ENCODE data around the gene STXBP1.

STXBP1 gene

GRCh38 chr9:127660886-127661741, 49.0 kb downstream of the STXBP1 start:
- TF ChIP-seq, protein P1, sequence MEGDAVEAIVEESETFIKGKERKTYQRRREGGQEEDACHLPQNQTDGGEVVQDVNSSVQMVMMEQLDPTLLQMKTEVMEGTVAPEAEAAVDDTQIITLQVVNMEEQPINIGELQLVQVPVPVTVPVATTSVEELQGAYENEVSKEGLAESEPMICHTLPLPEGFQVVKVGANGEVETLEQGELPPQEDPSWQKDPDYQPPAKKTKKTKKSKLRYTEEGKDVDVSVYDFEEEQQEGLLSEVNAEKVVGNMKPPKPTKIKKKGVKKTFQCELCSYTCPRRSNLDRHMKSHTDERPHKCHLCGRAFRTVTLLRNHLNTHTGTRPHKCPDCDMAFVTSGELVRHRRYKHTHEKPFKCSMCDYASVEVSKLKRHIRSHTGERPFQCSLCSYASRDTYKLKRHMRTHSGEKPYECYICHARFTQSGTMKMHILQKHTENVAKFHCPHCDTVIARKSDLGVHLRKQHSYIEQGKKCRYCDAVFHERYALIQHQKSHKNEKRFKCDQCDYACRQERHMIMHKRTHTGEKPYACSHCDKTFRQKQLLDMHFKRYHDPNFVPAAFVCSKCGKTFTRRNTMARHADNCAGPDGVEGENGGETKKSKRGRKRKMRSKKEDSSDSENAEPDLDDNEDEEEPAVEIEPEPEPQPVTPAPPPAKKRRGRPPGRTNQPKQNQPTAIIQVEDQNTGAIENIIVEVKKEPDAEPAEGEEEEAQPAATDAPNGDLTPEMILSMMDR (conservative IDR thresholded peaks at IDR 0.05; ENCODE audit: low read length), result no peak
- no peak overlapping the region for H3K4me3 ChIP-seq (ENCODE audit: low read length)
- DNase-seq (ENCODE audit: low read depth), result no peak

- H3K4me3 ChIP-seq (ENCODE audit: low read length), result no peak overlapping the region
- TF ChIP-seq, protein P1 (conservative IDR thresholded peaks at IDR 0.05; ENCODE audit: low read length), result no peak
- DNase-seq (ENCODE audit: low read depth), result no peak
Observed at GRCh38 chr9:127662617-127663016, 50.5 kb downstream of the STXBP1 start.

DNA sequence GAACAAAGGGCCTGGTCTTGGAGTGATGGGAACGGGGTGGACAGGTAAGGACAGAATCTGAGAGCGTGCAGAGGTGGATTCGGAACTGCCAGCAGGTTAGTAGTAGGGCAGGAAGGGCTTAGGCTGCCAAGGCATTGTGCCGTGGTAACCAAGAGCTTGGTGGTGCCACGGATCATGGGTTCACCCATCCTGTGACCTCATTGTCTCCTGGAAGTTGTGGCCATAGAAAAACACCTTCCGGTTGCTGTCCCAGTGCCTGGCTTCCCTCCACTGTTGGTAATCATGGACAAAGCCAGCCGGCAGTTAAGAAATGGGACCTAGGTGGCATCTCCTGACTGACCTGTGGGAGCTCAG, 52.2 kb downstream of the STXBP1 start:
- H3K4me3 ChIP-seq (ENCODE audit: low read length), result no peak overlapping the region
- DNase-seq (ENCODE audit: low read depth), result no peak
- TF ChIP-seq, protein P1 (conservative IDR thresholded peaks at IDR 0.05; ENCODE audit: low read length), result no peak

GRCh38 chr9:127664678-127665507, 52.8 kb downstream of the STXBP1 start:
- no peak overlapping the region for H3K4me3 ChIP-seq (ENCODE audit: low read length)
- peak; percentile 73 for DNase-seq (ENCODE audit: low read depth)
- TF ChIP-seq, protein P1 (conservative IDR thresholded peaks at IDR 0.05; ENCODE audit: low read length), result no peak

GRCh38 chr9:127667127-127667844, 55.2 kb downstream of the STXBP1 start:
- no peak overlapping the region for H3K4me3 ChIP-seq (ENCODE audit: low read length)
- TF ChIP-seq, protein P1 (conservative IDR thresholded peaks at IDR 0.05; ENCODE audit: low read length), result no peak

GRCh38 chr9:127667906-127668305, 55.8 kb downstream of the STXBP1 start:
- TF ChIP-seq, protein P1 (conservative IDR thresholded peaks at IDR 0.05; ENCODE audit: low read length), result no peak
- H3K4me3 ChIP-seq (ENCODE audit: low read length), result no peak overlapping the region
- DNase-seq (ENCODE audit: low read depth), result no peak

More at GRCh38 chr9:127667127-127667844, 55.2 kb downstream of the STXBP1 start:
- DNase-seq (ENCODE audit: low read depth), result no peak

Data from AG10803 (cell line).